ENCODE results near the gene ARHGEF12.

- TF ChIP-seq CTCF (conservative IDR thresholded peaks at IDR 0.05; ENCODE audit: low read depth, low read length) (no peak), EZH2 (IDR thresholded peaks at IDR 0.05; ENCODE audit: low read length, unreplicated experiment) (no peak)
These were observed 43.0 kb upstream of the ARHGEF12 start for GRCh38 chr11:120293038-120293800.
